Ishikawa (cell line): ENCODE data around the gene AP5B1.

Source experiments
- CEBPB ChIP-seq: IDR thresholded peaks from 2 replicates; pipeline ENCODE4 v1.6.1; 2012
- CREB1 ChIP-seq: IDR thresholded peaks from 2 replicates; pipeline ENCODE4 v1.6.1; 2012; ENCODE audit warnings: low read depth
- EGR1 ChIP-seq: IDR thresholded peaks from 2 replicates; pipeline ENCODE4 v1.6.1; 2012
- EP300 ChIP-seq: IDR thresholded peaks from 2 replicates; pipeline ENCODE4 v1.6.1; 2012; ENCODE audit warnings: borderline replicate concordance
- MAX ChIP-seq: IDR thresholded peaks from 2 replicates; pipeline ENCODE4 v1.6.1; 2012
- RAD21 ChIP-seq: IDR thresholded peaks from 2 replicates; pipeline ENCODE4 v1.6.1; 2012; ENCODE audit warnings: low read depth
- REST ChIP-seq: IDR thresholded peaks from 2 replicates; pipeline ENCODE4 v1.6.1; 2012; ENCODE audit warnings: low read depth, mild to moderate bottlenecking
- TAF1 ChIP-seq: IDR thresholded peaks from 2 replicates; pipeline ENCODE4 v1.6.1; 2012; ENCODE audit warnings: low read depth, mild to moderate bottlenecking
- TCF12 ChIP-seq: IDR thresholded peaks from 2 replicates; pipeline ENCODE4 v1.6.1; 2012; ENCODE audit warnings: low read depth
- USF1 ChIP-seq: IDR thresholded peaks from 2 replicates; pipeline ENCODE4 v1.6.1; 2012
- YY1 ChIP-seq: IDR thresholded peaks from 2 replicates; pipeline ENCODE4 v1.6.1; 2012; ENCODE audit warnings: low read depth
- ZBTB7A ChIP-seq: IDR thresholded peaks from 2 replicates; pipeline ENCODE4 v1.6.1; 2012; ENCODE audit warnings: low read depth

GRCh38 chr11:65780770-65781151, at the start of gene AP5B1:
- TF ChIP-seq EP300 (no peak), RAD21 (no peak), EGR1 (0 out of 2 replicates have a peak, but pooled peaks have one; percentile 28), REST (no peak), TCF12 (no peak), USF1 (no peak), CREB1 (no peak), ZBTB7A (no peak), MAX (no peak), CEBPB (no peak), YY1 (no peak), TAF1 (no peak)
